Measurements from ENCODE around the gene ERMARD. TPM values are rescaled to one million over a fixed set of nuclear protein-coding genes. Genes with fewer than 3 reads are reported as not detected.

Gene ERMARD
- total and polyA plus RNA-seq, 2 donors (not counting 1 experiment from before 2014, with no cell fraction given) = 22.0 to 32.5 TPM

- Histone ChIP-seq H3K79me2 (ENCODE audit: control insufficient read depth, insufficient read depth, low read length) (peaks cover 12% of the 10 kb centered on the region), H3K9ac (ENCODE audit: insufficient read depth, low read length) (peak overlapping the region; percentile 98), H3K4me2 (ENCODE audit: extremely low read depth, insufficient read depth, low read length) (peak overlapping the region; percentile 65), H3K4me3 (replicated peaks in 1 of 4; ENCODE audit: control extremely low read depth in 1 of 4, insufficient read depth in 1 of 4, low read depth in 3 of 4, low read length in 4 of 4) (peak overlapping the region; percentile 74 to 96 (median 88)), H2AFZ (ENCODE audit: low read length) (peak overlapping the region; percentile 82), H3K27me3 (ENCODE audit: control insufficient read depth, insufficient read depth, low read length) (no peaks in the 10 kb centered on the region), H3K9me3 (ENCODE audit: control insufficient read depth, insufficient read depth, low read depth, low read length) (no peaks in the 10 kb centered on the region), H4K20me1 (ENCODE audit: control insufficient read depth, extremely low read depth, insufficient read depth, low read length) (no peaks in the 10 kb centered on the region), H3K36me3 (ENCODE audit: control insufficient read depth, insufficient read depth, low read length) (no peaks in the 10 kb centered on the region), H3K4me1 (ENCODE audit: control insufficient read depth, extremely low read depth, insufficient read depth, low read length) (peaks cover 3% of the 10 kb centered on the region), H3K27ac (ENCODE audit: insufficient read depth, low read length) (peak overlapping the region; percentile 98)
- DNase-seq (ENCODE audit: low read depth in 2 of 2) = no peak
- no peak for TF ChIP-seq CTCF (conservative IDR thresholded peaks at IDR 0.05 in 1 of 2, IDR thresholded peaks at IDR 0.05 in 1 of 2; ENCODE audit: low read depth in 1 of 2, low read length in 2 of 2)
- no peak for TF ChIP-seq EZH2 (IDR thresholded peaks at IDR 0.05; ENCODE audit: low read length, missing control alignments)
Observed at GRCh38 chr6:169752074-169752623, 727 bp downstream of the ERMARD start.

GRCh38 chr6:169755162-169755561, 3.7 kb downstream of the ERMARD start:
- Histone ChIP-seq H3K9me3 (ENCODE audit: control insufficient read depth, insufficient read depth, low read depth, low read length) (no peaks in the 10 kb centered on the region), H3K4me1 (ENCODE audit: control insufficient read depth, extremely low read depth, insufficient read depth, low read length) (peaks cover 2% of the 10 kb centered on the region), H3K36me3 (ENCODE audit: control insufficient read depth, insufficient read depth, low read length) (peaks cover 3% of the 10 kb centered on the region), H3K27ac (ENCODE audit: insufficient read depth, low read length) (no peak overlapping the region), H3K9ac (ENCODE audit: insufficient read depth, low read length) (no peak overlapping the region), H3K79me2 (ENCODE audit: control insufficient read depth, insufficient read depth, low read length) (peaks cover 10% of the 10 kb centered on the region), H3K4me3 (replicated peaks in 1 of 4; ENCODE audit: control extremely low read depth in 1 of 4, insufficient read depth in 1 of 4, low read depth in 3 of 4, low read length in 4 of 4) (no peak overlapping the region), H3K27me3 (ENCODE audit: control insufficient read depth, insufficient read depth, low read length) (no peaks in the 10 kb centered on the region), H2AFZ (ENCODE audit: low read length) (no peak overlapping the region), H3K4me2 (ENCODE audit: extremely low read depth, insufficient read depth, low read length) (no peak overlapping the region), H4K20me1 (ENCODE audit: control insufficient read depth, extremely low read depth, insufficient read depth, low read length) (no peaks in the 10 kb centered on the region)
- no peak for DNase-seq (ENCODE audit: low read depth in 2 of 2)
- TF ChIP-seq EZH2 (IDR thresholded peaks at IDR 0.05; ENCODE audit: low read length, missing control alignments) (no peak), CTCF (conservative IDR thresholded peaks at IDR 0.05 in 1 of 2, IDR thresholded peaks at IDR 0.05 in 1 of 2; ENCODE audit: low read depth in 1 of 2, low read length in 2 of 2) (no peak)

GRCh38 chr6:169763308-169763707, 11.9 kb downstream of the ERMARD start:
- no peaks in the 10 kb centered on the region for H3K79me2 ChIP-seq (ENCODE audit: control insufficient read depth, insufficient read depth, low read length)
- no peaks in the 10 kb centered on the region for H3K27me3 ChIP-seq (ENCODE audit: control insufficient read depth, insufficient read depth, low read length)
- H3K36me3 ChIP-seq (ENCODE audit: control insufficient read depth, insufficient read depth, low read length) = peaks cover 10% of the 10 kb centered on the region
- no peak overlapping the region for H3K4me3 ChIP-seq (replicated peaks in 1 of 4; ENCODE audit: control extremely low read depth in 1 of 4, insufficient read depth in 1 of 4, low read depth in 3 of 4, low read length in 4 of 4)
- DNase-seq (ENCODE audit: low read depth in 2 of 2) = no peak
- no peaks in the 10 kb centered on the region for H3K9me3 ChIP-seq (ENCODE audit: control insufficient read depth, insufficient read depth, low read depth, low read length)
- no peak overlapping the region for H3K9ac ChIP-seq (ENCODE audit: insufficient read depth, low read length)
- H3K4me1 ChIP-seq (ENCODE audit: control insufficient read depth, extremely low read depth, insufficient read depth, low read length) = no peaks in the 10 kb centered on the region
- H2AFZ ChIP-seq (ENCODE audit: low read length) = no peak overlapping the region
- no peak overlapping the region for H3K4me2 ChIP-seq (ENCODE audit: extremely low read depth, insufficient read depth, low read length)
- no peak overlapping the region for H3K27ac ChIP-seq (ENCODE audit: insufficient read depth, low read length)
- TF ChIP-seq EZH2 (IDR thresholded peaks at IDR 0.05; ENCODE audit: low read length, missing control alignments) (no peak), CTCF (conservative IDR thresholded peaks at IDR 0.05 in 1 of 2, IDR thresholded peaks at IDR 0.05 in 1 of 2; ENCODE audit: low read depth in 1 of 2, low read length in 2 of 2) (no peak)
- H4K20me1 ChIP-seq (ENCODE audit: control insufficient read depth, extremely low read depth, insufficient read depth, low read length) = no peaks in the 10 kb centered on the region
